Ishikawa (cell line): Measurements from ENCODE around the gene FAM222A.

Experiments used
- CEBPB ChIP-seq: IDR thresholded peaks from 2 replicates; pipeline ENCODE4 v1.6.1; 2012
- RAD21 ChIP-seq: IDR thresholded peaks from 2 replicates; pipeline ENCODE4 v1.6.1; 2012; ENCODE audit warnings: low read depth
- REST ChIP-seq: IDR thresholded peaks from 2 replicates; pipeline ENCODE4 v1.6.1; 2012; ENCODE audit warnings: low read depth, mild to moderate bottlenecking
- TAF1 ChIP-seq: IDR thresholded peaks from 2 replicates; pipeline ENCODE4 v1.6.1; 2012; ENCODE audit warnings: low read depth, mild to moderate bottlenecking
- USF1 ChIP-seq: IDR thresholded peaks from 2 replicates; pipeline ENCODE4 v1.6.1; 2012
- YY1 ChIP-seq: IDR thresholded peaks from 2 replicates; pipeline ENCODE4 v1.6.1; 2012; ENCODE audit warnings: low read depth
- TF ChIP-seq, protein P1 (sequence below): IDR thresholded peaks from 2 replicates; pipeline ENCODE4 v1.6.1; 2012

DNA sequence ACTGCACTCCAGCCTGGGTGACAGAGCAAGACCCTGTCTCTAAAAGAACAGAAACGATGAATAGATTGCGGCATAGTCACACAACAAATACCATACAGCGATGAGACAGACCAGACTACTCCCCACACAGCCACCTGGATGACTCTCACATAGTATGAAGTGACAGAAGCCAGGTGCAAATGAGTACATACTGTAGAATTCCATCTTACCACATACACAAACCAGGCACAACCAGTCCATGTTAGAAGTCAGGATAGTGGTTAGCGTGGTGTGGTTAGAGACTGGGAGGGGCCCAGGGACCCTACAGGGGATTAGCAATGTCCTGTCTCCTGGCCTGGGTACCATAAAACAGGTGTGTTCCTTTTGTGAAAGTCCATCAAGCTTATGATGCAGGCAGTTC, 53.8 kb downstream of the FAM222A start:
- TF ChIP-seq RAD21 (no peak), TAF1 (no peak), USF1 (no peak), CEBPB (no peak), REST (no peak), YY1 (no peak)
- TF ChIP-seq, protein P1, sequence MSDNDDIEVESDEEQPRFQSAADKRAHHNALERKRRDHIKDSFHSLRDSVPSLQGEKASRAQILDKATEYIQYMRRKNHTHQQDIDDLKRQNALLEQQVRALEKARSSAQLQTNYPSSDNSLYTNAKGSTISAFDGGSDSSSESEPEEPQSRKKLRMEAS, result no peak
